Spinal cord (tissue), 10 donors: Measurements from ENCODE around the gene PCDH7. TPM values are rescaled to one million over a fixed set of nuclear protein-coding genes. Genes with fewer than 3 reads are reported as not detected.

Experiments
- DNase-seq, 6 donors: peaks; one replicate each; pipeline versions ENCODE4 v3.0.0 to v3.0.0-alpha.2; 2013 to 2015; ENCODE audit warnings: low spot score in 6 of 6, low read depth in 4 of 6
- H3K27ac ChIP-seq: one replicate; pipeline ENCODE4 v1.5.1; 2013; ENCODE audit warnings: low read depth, low read length, control low read depth
- H3K27me3 ChIP-seq: one replicate; pipeline ENCODE4 v1.6.1; 2013; ENCODE audit warnings: low read length; ENCODE audit not compliant: control insufficient read depth, insufficient read depth
- H3K36me3 ChIP-seq: one replicate; pipeline ENCODE4 v1.6.1; 2013; ENCODE audit warnings: low read length; ENCODE audit not compliant: control insufficient read depth, insufficient read depth
- H3K4me1 ChIP-seq: one replicate; pipeline ENCODE4 v1.6.1; 2013; ENCODE audit warnings: low read length; ENCODE audit not compliant: control insufficient read depth, insufficient read depth
- H3K4me3 ChIP-seq: one replicate; pipeline ENCODE4 v1.5.1; 2013; ENCODE audit warnings: low read depth, low read length, control low read depth
- H3K9me3 ChIP-seq: one replicate; pipeline ENCODE4 v1.6.1; 2013; ENCODE audit warnings: low read length; ENCODE audit not compliant: control insufficient read depth, insufficient read depth
- WGBS: methylation state at CpG from one replicate; pipeline ENCODE4 v1.1.5; 2013; ENCODE audit warnings: missing lambda C conversion rate; ENCODE audit not compliant: insufficient coverage; 5-methylcytosine and 5-hydroxymethylcytosine counted together
- polyA plus RNA-seq, 2 donors: library from polyadenylated mRNA; unstranded; fragments of 120-200 nt; gene quantifications; one replicate each; pipeline ENCODE4 v1.2.1, GENCODE V29; 2013; ENCODE audit not compliant: insufficient read length in 2 of 2
- total RNA-seq, 2 donors: library from RNA; depleted of rRNA in 1 of 2; stranded (reverse); fragments of 120-200 nt in 1 of 2; fragments of >200 nt in 1 of 2; gene quantifications; one replicate each; pipeline versions ENCODE4 v1.2.3 to v1.2.4, GENCODE V29; 2013 to 2014
- donor health status: healthy.

Gene PCDH7
- total and polyA plus RNA-seq, 4 donors: 57.0 to 140 (median 83.1) TPM

- Histone ChIP-seq H3K4me3 (no peak overlapping the region), H3K27ac (no peak overlapping the region), H3K4me1 (no peaks in the 10 kb centered on the region), H3K36me3 (peaks cover 3% of the 10 kb centered on the region), H3K9me3 (no peaks in the 10 kb centered on the region), H3K27me3 (no peaks in the 10 kb centered on the region)
- no peak for DNase-seq
- no CpG with 5 or more reads among the region's 3 CpGs for WGBS
Measured at GRCh38 chr4:30754021-30754420, 33.9 kb downstream of the PCDH7 start.

- H3K36me3 ChIP-seq: peaks cover 3% of the 10 kb centered on the region
- no peak overlapping the region for H3K27ac ChIP-seq
- H3K4me3 ChIP-seq: no peak overlapping the region
- no peaks in the 10 kb centered on the region for H3K4me1 ChIP-seq
- no peak for DNase-seq
- no peaks in the 10 kb centered on the region for H3K9me3 ChIP-seq
- H3K27me3 ChIP-seq: no peaks in the 10 kb centered on the region
Measured at GRCh38 chr4:30755346-30755745, 35.2 kb downstream of the PCDH7 start.

GRCh38 chr4:30756553-30756952 is 36.4 kb downstream of the PCDH7 start:
- Histone ChIP-seq H3K4me3 (no peak overlapping the region), H3K4me1 (no peaks in the 10 kb centered on the region), H3K27me3 (no peaks in the 10 kb centered on the region), H3K27ac (no peak overlapping the region), H3K9me3 (no peaks in the 10 kb centered on the region), H3K36me3 (peaks cover 3% of the 10 kb centered on the region)
- WGBS: 100% methylated on average over 2 of the region's 3 CpGs
- no peak for DNase-seq

DNA sequence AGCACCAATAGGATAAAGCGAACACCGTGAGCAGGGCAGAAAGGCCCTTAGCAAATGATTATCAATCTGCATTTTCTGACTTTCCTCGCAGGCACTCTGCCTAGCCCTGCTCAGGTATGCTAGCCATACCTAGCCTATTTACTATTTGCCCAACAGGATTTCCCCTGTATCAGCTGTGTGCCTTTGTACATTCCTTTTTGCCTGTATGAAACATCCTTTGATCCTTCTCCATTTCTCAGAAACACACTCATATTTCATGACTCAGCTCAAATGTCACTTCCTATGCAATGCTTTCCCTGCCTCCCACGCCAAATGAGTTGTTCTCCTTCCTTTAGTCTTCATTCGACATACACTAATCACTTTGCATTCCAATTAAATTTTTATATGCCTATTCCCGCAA is 37.2 kb downstream of the PCDH7 start:
- DNase-seq: no peak
- H3K36me3 ChIP-seq: no peaks in the 10 kb centered on the region
- no peaks in the 10 kb centered on the region for H3K27me3 ChIP-seq
- H3K27ac ChIP-seq: no peak overlapping the region
- H3K4me3 ChIP-seq: no peak overlapping the region
- WGBS: 93% methylated on average over 5 of the region's 6 CpGs
- H3K4me1 ChIP-seq: no peaks in the 10 kb centered on the region
- H3K9me3 ChIP-seq: no peaks in the 10 kb centered on the region

GRCh38 chr4:30760551-30760950 is 40.4 kb downstream of the PCDH7 start:
- H3K36me3 ChIP-seq: no peaks in the 10 kb centered on the region
- no peaks in the 10 kb centered on the region for H3K9me3 ChIP-seq
- DNase-seq: no peak
- no peaks in the 10 kb centered on the region for H3K27me3 ChIP-seq
- H3K4me3 ChIP-seq: no peak overlapping the region
- H3K27ac ChIP-seq: no peak overlapping the region
- no peaks in the 10 kb centered on the region for H3K4me1 ChIP-seq

- no peaks in the 10 kb centered on the region for H3K36me3 ChIP-seq
- WGBS: no CpG with 5 or more reads among the region's 3 CpGs
- DNase-seq: no peak
- H3K27me3 ChIP-seq: no peaks in the 10 kb centered on the region
- H3K27ac ChIP-seq: no peak overlapping the region
- H3K4me3 ChIP-seq: no peak overlapping the region
- H3K9me3 ChIP-seq: no peaks in the 10 kb centered on the region
- H3K4me1 ChIP-seq: no peaks in the 10 kb centered on the region
Measured at GRCh38 chr4:30763321-30763727, 43.2 kb downstream of the PCDH7 start.

GRCh38 chr4:30765022-30765421 is 44.9 kb downstream of the PCDH7 start:
- Histone ChIP-seq H3K4me1 (peaks cover 3% of the 10 kb centered on the region), H3K36me3 (no peaks in the 10 kb centered on the region), H3K27me3 (no peaks in the 10 kb centered on the region), H3K9me3 (no peaks in the 10 kb centered on the region), H3K4me3 (no peak overlapping the region), H3K27ac (no peak overlapping the region)
- no peak for DNase-seq
- 100% methylated on average over 1 of the region's 4 CpGs for WGBS

DNA sequence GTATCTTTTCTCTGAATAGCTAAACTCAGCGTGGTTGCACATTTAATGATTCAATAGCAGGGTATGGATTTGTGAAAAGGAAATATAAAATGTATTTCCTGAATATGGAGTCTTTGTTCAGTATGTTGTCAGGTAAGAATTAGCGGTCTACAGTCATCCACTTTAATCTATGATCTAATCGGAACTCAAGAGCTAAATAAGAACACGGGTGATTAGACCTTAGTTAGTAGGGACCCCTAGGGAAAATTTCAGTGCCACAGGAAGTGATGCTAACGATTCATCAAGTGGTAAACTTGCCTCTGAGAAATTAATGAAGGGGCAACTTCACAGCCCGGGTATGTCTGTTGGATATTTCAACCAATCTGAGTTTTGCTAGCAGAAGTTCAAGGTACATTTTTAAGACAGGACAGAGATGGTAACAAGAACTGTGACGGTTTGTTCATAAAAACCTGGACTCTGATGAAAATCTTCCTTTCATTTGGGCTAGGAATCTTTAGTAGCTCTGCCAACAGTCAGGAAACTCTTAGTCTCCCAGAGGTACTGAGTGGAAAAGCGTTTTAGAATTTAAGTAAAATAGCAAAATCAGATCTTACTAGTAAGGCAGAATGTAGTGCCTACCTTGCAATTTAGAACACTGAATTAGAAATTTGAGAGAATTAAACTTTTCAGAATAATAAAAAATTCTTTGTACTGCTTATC is 47.1 kb downstream of the PCDH7 start:
- no peaks in the 10 kb centered on the region for H3K9me3 ChIP-seq
- no peak overlapping the region for H3K4me3 ChIP-seq
- H3K27me3 ChIP-seq: no peaks in the 10 kb centered on the region
- H3K27ac ChIP-seq: no peak overlapping the region
- no peaks in the 10 kb centered on the region for H3K36me3 ChIP-seq
- 51% methylated on average over 4 of the region's 8 CpGs for WGBS
- no peak for DNase-seq
- H3K4me1 ChIP-seq: peaks cover 7% of the 10 kb centered on the region

DNA sequence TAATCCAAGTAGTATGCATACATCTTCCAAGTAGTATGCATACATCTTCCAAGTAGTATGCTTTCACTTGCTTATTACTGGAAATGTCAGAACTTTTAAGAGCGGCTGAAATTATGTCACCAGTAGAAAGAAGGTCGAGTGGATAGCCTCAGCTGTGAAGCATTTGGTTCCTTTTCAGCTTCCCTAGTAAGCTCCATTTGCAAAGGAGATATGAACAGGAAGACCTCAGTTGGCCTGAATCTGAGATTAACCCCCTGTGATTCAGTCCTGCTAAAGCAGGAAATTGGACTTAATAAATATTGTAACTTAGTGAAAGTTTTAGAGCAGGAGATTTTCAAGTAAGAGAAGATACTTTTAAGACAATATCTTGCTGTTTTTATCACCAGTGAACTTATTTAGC is 48.1 kb downstream of the PCDH7 start:
- WGBS: no CpG with 5 or more reads among the region's 2 CpGs
- peaks cover 7% of the 10 kb centered on the region for H3K4me1 ChIP-seq
- H3K27ac ChIP-seq: no peak overlapping the region
- H3K36me3 ChIP-seq: no peaks in the 10 kb centered on the region
- H3K9me3 ChIP-seq: no peaks in the 10 kb centered on the region
- no peak overlapping the region for H3K4me3 ChIP-seq
- DNase-seq: no peak
- no peaks in the 10 kb centered on the region for H3K27me3 ChIP-seq

DNA sequence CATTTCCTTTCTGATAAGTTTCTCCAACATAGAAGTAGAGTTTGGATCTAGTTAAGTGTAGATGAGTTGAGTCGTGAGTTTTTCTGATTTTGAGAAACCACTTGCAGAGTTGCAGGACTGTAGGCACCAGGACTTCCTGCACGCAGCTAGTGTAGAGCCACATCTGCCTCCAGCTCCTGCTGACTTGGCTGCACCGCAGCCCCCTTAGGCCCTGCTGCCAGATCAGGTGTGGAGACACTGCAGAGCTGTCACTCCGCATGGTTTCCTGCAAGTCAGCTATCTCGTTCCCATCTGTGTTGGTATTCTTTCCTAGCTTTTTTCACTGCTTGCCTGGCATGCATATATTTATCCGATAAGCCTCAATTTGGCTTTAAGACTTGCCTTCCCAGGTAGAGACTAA is 48.9 kb downstream of the PCDH7 start:
- WGBS: 61% methylated on average over 5 of the region's 6 CpGs
- peaks cover 7% of the 10 kb centered on the region for H3K4me1 ChIP-seq
- H3K9me3 ChIP-seq: no peaks in the 10 kb centered on the region
- no peaks in the 10 kb centered on the region for H3K36me3 ChIP-seq
- H3K27me3 ChIP-seq: no peaks in the 10 kb centered on the region
- DNase-seq: no peak
- no peak overlapping the region for H3K4me3 ChIP-seq
- H3K27ac ChIP-seq: no peak overlapping the region
